Ascending aorta (tissue), 2 donors: ENCODE measurements around the gene SF3B6. TPM values are rescaled to one million over a fixed set of nuclear protein-coding genes. Genes with fewer than 3 reads are reported as not detected.

Source experiments
- DNase-seq, 2 donors: peaks; one replicate each; pipeline ENCODE4 v3.0.0-alpha.2; 2019; ENCODE audit warnings: low spot score in 2 of 2
- H3K27ac ChIP-seq, 2 donors: fragments of 200-600 bp; sonication (generic); one replicate each; pipeline ENCODE4 v1.5.1; 2016 to 2017; ENCODE audit warnings: mild to moderate bottlenecking in 1 of 2
- H3K27me3 ChIP-seq: fragments of 200-600 bp; sonication (generic); one replicate; pipeline ENCODE4 v1.5.1; 2017
- H3K36me3 ChIP-seq, 2 donors: fragments of 200-600 bp; sonication (generic); one replicate each; pipeline ENCODE4 v1.5.1; 2016
- H3K4me1 ChIP-seq, 2 donors: fragments of 200-600 bp; sonication (generic); one replicate each; pipeline ENCODE4 v1.5.1; 2016 to 2017; ENCODE audit warnings: mild to moderate bottlenecking in 1 of 2
- H3K4me3 ChIP-seq, 2 donors: fragments of 200-600 bp; sonication (generic); one replicate each; pipeline ENCODE4 v1.5.1; 2016 to 2017; ENCODE audit warnings: mild to moderate bottlenecking in 1 of 2
- H3K9me3 ChIP-seq, 2 donors: fragments of 200-600 bp; sonication (generic); one replicate each; pipeline ENCODE4 v1.5.1; 2016
- intact Hi-C: fragments of 100-400 bp; cut with DNase I; formaldehyde crosslinking; loops from one replicate; pipeline ENCODE4 v1.15.1; 2023
- total RNA-seq: library from RNA; depleted of rRNA; stranded (reverse); fragments of >200 nt; gene quantifications from one replicate; pipeline ENCODE4 v1.1.0, GENCODE V29; 2016
- TF ChIP-seq, protein P1 (sequence below), 3 experiments: fragments of 200-600 bp in 2 of 3; fragments of 450-650 bp in 1 of 3; sonication (generic) in 2 of 3; IDR thresholded peaks; one replicate each; pipeline ENCODE4 v1.5.1; 2016 to 2019; ENCODE audit warnings: antibody characterized with exemption in 3 of 3, mild to moderate bottlenecking in 1 of 3, moderate library complexity in 1 of 3

The SF3B6 gene
- total RNA-seq, 1 donor from 2014 or later = 26.9 TPM

DNA sequence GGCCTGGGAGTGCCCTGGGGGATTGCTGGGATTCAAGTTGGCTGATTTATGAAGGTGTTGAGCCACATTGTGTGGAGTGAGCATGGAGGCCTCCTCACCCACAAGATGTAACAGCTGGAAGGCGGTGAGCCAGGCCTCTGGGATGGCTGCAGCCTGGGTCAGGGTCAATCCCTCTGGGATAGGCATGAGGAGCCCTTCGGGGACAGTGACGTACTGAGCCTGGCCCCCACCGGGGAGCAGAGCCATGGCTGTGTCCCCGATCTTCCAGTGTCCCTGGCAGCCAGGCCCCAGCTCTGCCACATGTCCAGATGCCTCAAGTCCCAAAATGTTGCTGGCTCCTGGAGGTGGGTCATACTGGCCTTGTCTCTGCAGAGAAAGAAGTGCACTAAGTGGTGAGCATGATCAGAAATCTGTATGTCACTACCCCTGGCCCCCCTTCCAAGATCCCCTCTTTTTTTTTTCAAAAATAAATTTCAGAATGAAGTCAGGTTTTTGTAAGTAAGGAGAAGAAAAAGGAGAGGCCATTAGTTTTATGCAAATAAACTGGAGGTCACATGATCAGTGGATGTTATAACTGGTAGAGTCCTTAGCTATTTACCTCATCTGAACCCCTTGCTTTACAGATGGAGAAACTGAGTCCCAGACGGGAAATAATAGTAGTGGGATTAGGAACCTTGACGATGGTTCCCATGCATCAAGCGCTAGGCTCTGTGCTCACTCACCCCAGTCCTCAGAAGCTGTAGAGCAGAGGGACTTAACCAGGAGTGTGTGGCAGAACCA is 6.9 kb upstream of the SF3B6 start:
- Histone ChIP-seq H3K9me3 (no peaks in the 10 kb centered on the region), H3K4me1 (peaks cover 0 to 9% of the 10 kb centered on the region in 2 donors), H3K27ac (peak overlapping the region; percentile 77 to 92), H3K27me3 (no peaks in the 10 kb centered on the region), H3K36me3 (peaks cover 9 to 27% of the 10 kb centered on the region in 2 donors), H3K4me3 (peak overlapping the region in 1 of 2 donors; percentile 80)
- intact Hi-C loops = loop anchor here (5.0 kb wide), 1 partner anchor 261 kb away; no protein-coding TSS in a partner anchor
- TF ChIP-seq, protein P1, sequence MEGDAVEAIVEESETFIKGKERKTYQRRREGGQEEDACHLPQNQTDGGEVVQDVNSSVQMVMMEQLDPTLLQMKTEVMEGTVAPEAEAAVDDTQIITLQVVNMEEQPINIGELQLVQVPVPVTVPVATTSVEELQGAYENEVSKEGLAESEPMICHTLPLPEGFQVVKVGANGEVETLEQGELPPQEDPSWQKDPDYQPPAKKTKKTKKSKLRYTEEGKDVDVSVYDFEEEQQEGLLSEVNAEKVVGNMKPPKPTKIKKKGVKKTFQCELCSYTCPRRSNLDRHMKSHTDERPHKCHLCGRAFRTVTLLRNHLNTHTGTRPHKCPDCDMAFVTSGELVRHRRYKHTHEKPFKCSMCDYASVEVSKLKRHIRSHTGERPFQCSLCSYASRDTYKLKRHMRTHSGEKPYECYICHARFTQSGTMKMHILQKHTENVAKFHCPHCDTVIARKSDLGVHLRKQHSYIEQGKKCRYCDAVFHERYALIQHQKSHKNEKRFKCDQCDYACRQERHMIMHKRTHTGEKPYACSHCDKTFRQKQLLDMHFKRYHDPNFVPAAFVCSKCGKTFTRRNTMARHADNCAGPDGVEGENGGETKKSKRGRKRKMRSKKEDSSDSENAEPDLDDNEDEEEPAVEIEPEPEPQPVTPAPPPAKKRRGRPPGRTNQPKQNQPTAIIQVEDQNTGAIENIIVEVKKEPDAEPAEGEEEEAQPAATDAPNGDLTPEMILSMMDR (IDR thresholded peaks at IDR 0.05) = no peak
- DNase-seq = no peak

DNA sequence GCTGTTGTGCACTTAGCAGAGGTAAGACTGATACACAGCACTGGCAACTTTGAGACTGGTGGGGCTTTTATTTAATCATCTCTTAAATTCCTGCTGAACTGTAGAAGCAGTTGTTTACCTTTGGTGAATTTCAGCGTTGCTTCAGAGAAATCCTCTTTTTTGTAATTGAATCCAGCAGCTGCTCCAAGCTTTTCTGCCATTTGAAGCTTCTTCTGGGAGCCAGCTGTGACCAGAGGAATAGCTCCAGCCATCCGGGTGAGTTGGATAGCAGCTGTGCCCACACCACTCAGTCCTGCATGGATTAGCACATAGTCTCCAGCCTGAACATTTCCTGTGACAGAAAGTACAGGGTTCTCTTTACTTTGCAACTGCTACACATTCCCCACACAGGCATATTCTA is 4.6 kb upstream of the SF3B6 start:
- H3K27ac ChIP-seq = no peak overlapping the region
- H3K4me3 ChIP-seq = no peak overlapping the region
- peaks cover 9 to 18% of the 10 kb centered on the region in 2 donors for H3K36me3 ChIP-seq
- TF ChIP-seq, protein P1 (IDR thresholded peaks at IDR 0.05) = no peak
- intact Hi-C loops = loop anchor here (5.0 kb wide), 1 partner anchor 258 kb away; no protein-coding TSS in a partner anchor
- peaks cover 0 to 9% of the 10 kb centered on the region in 2 donors for H3K4me1 ChIP-seq
- H3K27me3 ChIP-seq = no peaks in the 10 kb centered on the region
- no peaks in the 10 kb centered on the region for H3K9me3 ChIP-seq
- DNase-seq = no peak

DNA sequence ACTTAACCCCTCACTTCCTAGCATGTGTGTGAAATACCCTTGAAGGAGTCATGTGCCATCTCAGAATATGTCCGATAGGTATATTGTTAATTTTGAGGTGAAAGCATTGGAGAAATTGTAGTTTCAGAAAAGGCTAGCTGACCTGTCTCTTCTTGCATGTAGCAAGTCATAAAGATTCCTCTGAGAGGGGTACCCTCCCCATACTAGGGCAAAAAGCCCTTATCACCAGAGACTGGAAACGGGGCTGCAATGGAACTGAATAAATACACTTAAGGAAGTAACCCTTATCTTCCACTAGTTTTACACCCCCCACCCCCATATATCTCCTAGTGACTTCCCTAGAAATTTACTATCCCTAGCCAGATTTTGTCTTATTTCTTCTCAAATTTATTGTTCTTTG is 1.8 kb upstream of the SF3B6 start:
- Histone ChIP-seq H3K27me3 (no peaks in the 10 kb centered on the region), H3K9me3 (no peaks in the 10 kb centered on the region), H3K4me3 (peak overlapping the region in 1 of 2 donors; percentile 79), H3K4me1 (peaks cover 2 to 4% of the 10 kb centered on the region in 2 donors), H3K36me3 (peaks cover 9 to 31% of the 10 kb centered on the region in 2 donors), H3K27ac (peak overlapping the region; percentile 92 to 94)
- TF ChIP-seq, protein P1 (IDR thresholded peaks at IDR 0.05) = no peak
- intact Hi-C loops = loop anchor here (2.0 kb wide), 1 partner anchor 45 kb away; the partner anchor contains the start of genes FAM228B and PFN4
- DNase-seq = no peak

DNA sequence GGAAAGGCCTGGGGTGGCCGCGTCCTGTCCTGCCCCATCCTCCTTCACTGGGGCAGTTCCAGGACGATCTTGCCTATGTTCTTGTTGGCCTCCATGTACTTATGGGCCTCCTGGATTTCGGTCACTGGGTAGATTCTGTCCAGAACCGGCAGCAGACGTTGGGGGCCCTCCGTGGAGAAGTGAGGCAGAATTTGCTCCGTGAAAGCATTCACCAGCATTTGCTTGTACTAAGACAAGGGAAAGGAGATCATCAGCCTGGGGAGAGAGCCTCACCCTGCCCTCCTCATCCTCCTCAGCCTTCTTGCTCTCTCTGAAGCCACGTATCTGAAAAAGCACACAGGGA is 1.4 kb upstream of the SF3B6 start:
- intact Hi-C loops = loop anchor here (2.0 kb wide), 1 partner anchor 45 kb away; the partner anchor contains the start of genes FAM228B and PFN4
- H3K36me3 ChIP-seq = peaks cover 9 to 31% of the 10 kb centered on the region in 2 donors
- DNase-seq = no peak

DNA sequence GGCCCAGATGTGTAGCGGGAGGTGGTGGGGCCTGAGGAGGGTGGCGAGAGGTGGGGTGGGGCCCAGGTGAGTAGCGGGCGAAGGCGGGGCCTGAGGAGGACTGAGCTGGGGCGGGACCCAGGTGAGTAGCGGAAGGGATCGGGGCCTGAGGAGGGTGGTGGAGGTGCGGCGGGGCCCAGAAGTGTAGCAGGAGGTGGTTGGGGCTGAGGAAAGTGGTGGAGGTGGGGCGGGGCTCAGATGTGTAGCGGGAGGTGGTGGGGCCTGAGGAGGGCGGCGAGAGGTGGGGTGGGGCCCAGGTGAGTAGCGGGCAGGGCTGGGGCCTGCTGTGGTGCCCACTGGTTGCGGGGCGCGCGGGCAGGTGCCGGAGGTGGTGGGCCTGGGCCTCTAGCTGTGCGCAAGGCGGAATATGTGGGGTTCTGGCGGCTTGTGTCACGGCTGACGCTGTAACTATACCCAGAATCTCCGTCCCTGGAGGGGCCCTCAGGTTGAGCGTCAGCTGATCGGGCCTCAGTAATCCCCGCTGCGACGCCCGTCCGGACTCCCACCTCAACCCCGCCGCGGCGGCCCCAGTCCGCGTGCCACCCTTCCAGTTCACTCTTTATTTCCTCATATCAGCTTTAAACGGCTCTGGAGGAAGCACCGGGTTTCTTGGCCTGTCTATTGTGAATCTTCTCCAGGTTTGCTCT is 866 bp upstream of the SF3B6 start:
- peak overlapping the region; percentile 92 to 94 for H3K27ac ChIP-seq
- H3K4me3 ChIP-seq = peak overlapping the region; percentile 57 to 79
- no peaks in the 10 kb centered on the region for H3K9me3 ChIP-seq
- DNase-seq = peak in 1 of 2 donors; percentile 68
- H3K4me1 ChIP-seq = peaks cover 2 to 4% of the 10 kb centered on the region in 2 donors
- no peaks in the 10 kb centered on the region for H3K27me3 ChIP-seq
- TF ChIP-seq, protein P1 (IDR thresholded peaks at IDR 0.05) = no peak
- H3K36me3 ChIP-seq = peaks cover 9 to 29% of the 10 kb centered on the region in 2 donors
- intact Hi-C loops = loop anchor here (1.0 to 2.0 kb wide), 4 partner anchors 7 to 150 kb away; partner anchors contain the start of genes ATAD2B, FAM228B, PFN4 and TP53I3

More for the DNA sequence above, 1.4 kb upstream of the SF3B6 start:
- TF ChIP-seq, protein P1 (IDR thresholded peaks at IDR 0.05) = no peak
- no peaks in the 10 kb centered on the region for H3K27me3 ChIP-seq
- H3K27ac ChIP-seq = peak overlapping the region; percentile 92 to 94
- H3K4me3 ChIP-seq = peak overlapping the region; percentile 57 to 79
- H3K4me1 ChIP-seq = peaks cover 2 to 4% of the 10 kb centered on the region in 2 donors
- H3K9me3 ChIP-seq = no peaks in the 10 kb centered on the region
